Measurements from ENCODE around the gene YKT6.

Gene YKT6

GRCh38 chr7:44175730-44176129, 25.0 kb upstream of the YKT6 start:
- ATAC-seq: no peak
- TF ChIP-seq ESRRG (CRISPR knock-in tag; IDR thresholded peaks at IDR 0.05) (no peak), OSR1 (CRISPR knock-in tag; IDR thresholded peaks at IDR 0.05) (no peak)

DNA sequence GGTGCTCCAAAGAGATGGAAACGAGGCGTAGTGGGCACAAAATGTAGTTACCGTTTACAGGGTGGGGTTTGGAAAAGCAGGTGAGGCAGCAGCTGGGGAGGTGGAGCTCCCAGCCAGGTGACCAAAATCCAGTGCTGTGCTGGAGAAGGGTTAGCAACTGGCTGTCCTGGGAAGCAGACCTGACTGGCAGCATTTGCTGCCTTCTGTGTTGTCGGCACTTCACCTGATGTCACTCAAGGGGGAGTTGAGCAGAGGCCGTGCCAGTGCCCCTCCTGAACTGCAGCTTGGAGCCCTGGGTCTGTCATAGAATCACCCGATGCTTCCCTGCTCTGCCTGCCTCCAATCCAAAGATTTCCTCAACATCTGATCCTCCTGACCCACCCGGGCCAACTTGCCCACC, 24.3 kb upstream of the YKT6 start:
- ATAC-seq: no peak
- TF ChIP-seq, protein P1, sequence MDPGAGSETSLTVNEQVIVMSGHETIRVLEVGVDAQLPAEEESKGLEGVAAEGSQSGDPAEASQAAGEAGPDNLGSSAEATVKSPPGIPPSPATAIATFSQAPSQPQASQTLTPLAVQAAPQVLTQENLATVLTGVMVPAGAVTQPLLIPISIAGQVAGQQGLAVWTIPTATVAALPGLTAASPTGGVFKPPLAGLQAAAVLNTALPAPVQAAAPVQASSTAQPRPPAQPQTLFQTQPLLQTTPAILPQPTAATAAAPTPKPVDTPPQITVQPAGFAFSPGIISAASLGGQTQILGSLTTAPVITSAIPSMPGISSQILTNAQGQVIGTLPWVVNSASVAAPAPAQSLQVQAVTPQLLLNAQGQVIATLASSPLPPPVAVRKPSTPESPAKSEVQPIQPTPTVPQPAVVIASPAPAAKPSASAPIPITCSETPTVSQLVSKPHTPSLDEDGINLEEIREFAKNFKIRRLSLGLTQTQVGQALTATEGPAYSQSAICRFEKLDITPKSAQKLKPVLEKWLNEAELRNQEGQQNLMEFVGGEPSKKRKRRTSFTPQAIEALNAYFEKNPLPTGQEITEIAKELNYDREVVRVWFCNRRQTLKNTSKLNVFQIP (CRISPR knock-in tag; IDR thresholded peaks at IDR 0.05; ENCODE audit: borderline replicate concordance, low read depth): no peak
- TF ChIP-seq OSR1 (CRISPR knock-in tag; IDR thresholded peaks at IDR 0.05) (no peak), CREB5 (CRISPR knock-in tag; IDR thresholded peaks at IDR 0.05; ENCODE audit: low read depth) (no peak), ZNF565 (CRISPR knock-in tag; conservative IDR thresholded peaks at IDR 0.05; ENCODE audit: low read depth) (no peak), ZNF70 (CRISPR knock-in tag; IDR thresholded peaks at IDR 0.05) (no peak), PATZ1 (CRISPR knock-in tag; IDR thresholded peaks at IDR 0.05; ENCODE audit: borderline replicate concordance) (no peak), PPARA (CRISPR knock-in tag; IDR thresholded peaks at IDR 0.05; ENCODE audit: borderline replicate concordance) (no peak), CSDC2 (CRISPR knock-in tag; IDR thresholded peaks at IDR 0.05) (no peak), ARNTL (CRISPR knock-in tag; IDR thresholded peaks at IDR 0.05; ENCODE audit: borderline replicate concordance, low read depth) (no peak), TCF4 (CRISPR knock-in tag; IDR thresholded peaks at IDR 0.05; ENCODE audit: borderline replicate concordance) (no peak), ZC3H10 (CRISPR knock-in tag; IDR thresholded peaks at IDR 0.05) (no peak), CSRNP3 (CRISPR knock-in tag; IDR thresholded peaks at IDR 0.05) (no peak), ZFP3 (CRISPR knock-in tag; IDR thresholded peaks at IDR 0.05) (no peak)

DNA sequence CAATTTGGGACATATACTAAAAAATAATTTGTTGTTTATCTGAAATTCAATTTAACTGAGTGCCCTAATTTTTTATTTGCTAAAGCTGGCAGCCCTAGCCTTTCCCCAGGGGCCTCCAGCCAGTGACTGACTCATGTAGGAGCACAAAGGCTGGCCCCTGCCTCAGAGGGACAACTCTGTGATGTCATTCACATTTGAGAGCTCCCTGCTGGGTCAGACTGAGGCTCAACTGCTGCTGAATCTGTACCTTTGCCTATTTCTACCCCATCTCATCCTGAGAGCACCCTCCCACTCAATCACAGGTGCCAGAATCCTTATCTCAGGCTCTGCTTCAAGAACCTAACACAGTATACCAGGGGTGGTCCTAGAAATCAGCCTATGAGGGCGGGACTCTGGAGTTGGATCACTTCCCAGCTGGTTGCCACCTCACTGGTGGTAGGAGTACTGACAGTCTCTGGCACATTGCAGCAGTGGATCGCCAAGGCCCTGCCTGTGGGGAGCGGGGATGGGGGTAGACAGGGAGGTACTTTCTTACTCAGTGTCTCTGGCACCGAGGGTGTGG, 23.1 kb upstream of the YKT6 start:
- TF ChIP-seq RARB (CRISPR knock-in tag; IDR thresholded peaks at IDR 0.05) (no peak), ZFP30 (CRISPR knock-in tag; IDR thresholded peaks at IDR 0.05) (no peak), SNAI2 (CRISPR knock-in tag; IDR thresholded peaks at IDR 0.05) (no peak), OSR1 (CRISPR knock-in tag; IDR thresholded peaks at IDR 0.05) (no peak), ZNF70 (CRISPR knock-in tag; IDR thresholded peaks at IDR 0.05) (no peak), BACH2 (CRISPR knock-in tag; IDR thresholded peaks at IDR 0.05; ENCODE audit: borderline replicate concordance) (no peak), ZC3H10 (CRISPR knock-in tag; IDR thresholded peaks at IDR 0.05) (no peak), CSDC2 (CRISPR knock-in tag; IDR thresholded peaks at IDR 0.05) (no peak), ZNF8 (CRISPR knock-in tag; IDR thresholded peaks at IDR 0.05) (no peak), TCF4 (CRISPR knock-in tag; IDR thresholded peaks at IDR 0.05; ENCODE audit: borderline replicate concordance) (no peak), TOX (CRISPR knock-in tag; IDR thresholded peaks at IDR 0.05; ENCODE audit: borderline replicate concordance) (no peak), ESRRG (CRISPR knock-in tag; IDR thresholded peaks at IDR 0.05) (no peak)
- ATAC-seq: peak; percentile 84

DNA sequence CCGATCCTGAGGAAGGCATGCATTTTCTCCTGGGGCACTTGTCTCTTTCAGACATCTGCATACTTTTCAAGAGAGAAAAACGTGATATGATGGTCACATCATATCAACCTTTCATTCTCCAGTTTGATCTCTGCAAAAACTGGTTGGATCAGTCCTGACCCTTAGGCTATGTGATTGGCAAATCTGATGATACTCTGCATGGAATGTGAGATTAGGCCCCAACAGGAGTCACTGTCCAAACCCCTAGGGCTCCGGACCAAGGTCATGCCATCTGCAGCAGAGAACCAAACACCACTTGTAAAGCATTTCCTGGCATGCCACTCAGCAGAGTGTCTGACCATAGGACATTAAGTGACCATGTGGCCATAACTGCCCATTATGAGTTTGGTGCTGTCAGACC, 20.1 kb upstream of the YKT6 start:
- ATAC-seq: no peak
- TF ChIP-seq CREB5 (CRISPR knock-in tag; IDR thresholded peaks at IDR 0.05; ENCODE audit: low read depth) (no peak), ZNF70 (CRISPR knock-in tag; IDR thresholded peaks at IDR 0.05) (no peak), CSRNP3 (CRISPR knock-in tag; IDR thresholded peaks at IDR 0.05) (no peak), CSDC2 (CRISPR knock-in tag; IDR thresholded peaks at IDR 0.05) (no peak), SNAI2 (CRISPR knock-in tag; IDR thresholded peaks at IDR 0.05) (no peak), RARB (CRISPR knock-in tag; IDR thresholded peaks at IDR 0.05) (no peak), PPARA (CRISPR knock-in tag; IDR thresholded peaks at IDR 0.05; ENCODE audit: borderline replicate concordance) (no peak), GLIS3 (CRISPR knock-in tag; IDR thresholded peaks at IDR 0.05) (no peak), BACH2 (CRISPR knock-in tag; IDR thresholded peaks at IDR 0.05; ENCODE audit: borderline replicate concordance) (no peak), ZFP30 (CRISPR knock-in tag; IDR thresholded peaks at IDR 0.05) (no peak), ISL1 (CRISPR knock-in tag; IDR thresholded peaks at IDR 0.05) (no peak), ZC3H10 (CRISPR knock-in tag; IDR thresholded peaks at IDR 0.05) (no peak), ZFP3 (CRISPR knock-in tag; IDR thresholded peaks at IDR 0.05) (no peak)
- TF ChIP-seq, protein P2, sequence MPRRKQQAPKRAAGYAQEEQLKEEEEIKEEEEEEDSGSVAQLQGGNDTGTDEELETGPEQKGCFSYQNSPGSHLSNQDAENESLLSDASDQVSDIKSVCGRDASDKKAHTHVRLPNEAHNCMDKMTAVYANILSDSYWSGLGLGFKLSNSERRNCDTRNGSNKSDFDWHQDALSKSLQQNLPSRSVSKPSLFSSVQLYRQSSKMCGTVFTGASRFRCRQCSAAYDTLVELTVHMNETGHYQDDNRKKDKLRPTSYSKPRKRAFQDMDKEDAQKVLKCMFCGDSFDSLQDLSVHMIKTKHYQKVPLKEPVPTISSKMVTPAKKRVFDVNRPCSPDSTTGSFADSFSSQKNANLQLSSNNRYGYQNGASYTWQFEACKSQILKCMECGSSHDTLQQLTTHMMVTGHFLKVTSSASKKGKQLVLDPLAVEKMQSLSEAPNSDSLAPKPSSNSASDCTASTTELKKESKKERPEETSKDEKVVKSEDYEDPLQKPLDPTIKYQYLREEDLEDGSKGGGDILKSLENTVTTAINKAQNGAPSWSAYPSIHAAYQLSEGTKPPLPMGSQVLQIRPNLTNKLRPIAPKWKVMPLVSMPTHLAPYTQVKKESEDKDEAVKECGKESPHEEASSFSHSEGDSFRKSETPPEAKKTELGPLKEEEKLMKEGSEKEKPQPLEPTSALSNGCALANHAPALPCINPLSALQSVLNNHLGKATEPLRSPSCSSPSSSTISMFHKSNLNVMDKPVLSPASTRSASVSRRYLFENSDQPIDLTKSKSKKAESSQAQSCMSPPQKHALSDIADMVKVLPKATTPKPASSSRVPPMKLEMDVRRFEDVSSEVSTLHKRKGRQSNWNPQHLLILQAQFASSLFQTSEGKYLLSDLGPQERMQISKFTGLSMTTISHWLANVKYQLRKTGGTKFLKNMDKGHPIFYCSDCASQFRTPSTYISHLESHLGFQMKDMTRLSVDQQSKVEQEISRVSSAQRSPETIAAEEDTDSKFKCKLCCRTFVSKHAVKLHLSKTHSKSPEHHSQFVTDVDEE (CRISPR knock-in tag; IDR thresholded peaks at IDR 0.05): no peak

All from SK-N-SH treated with all-trans-retinoic acid at 6 μM for 48 hours (cell line).